MCF 10A (cell line): ENCODE data around the gene GTSE1. TPM values are rescaled to one million over a fixed set of nuclear protein-coding genes. Genes with fewer than 3 reads are reported as not detected.
A peak's percentile ranks its signal among the peaks of the same experiment; 100 is the strongest.

Source experiments
- BruUV-seq: library from RNA; stranded (reverse); fragments of 400-500 nt; replicated peaks from 2 replicates; lab custom pipeline; 2021; lab: Mats Ljungman, UMichigan
- CTCF ChIA-PET: fragments of 300-600 bp; sonication (Branson Sonifier 250); formaldehyde crosslinking; extraction: SDS; loops from one replicate; lab custom pipeline; 2021; ENCODE audit warnings: antibody characterized with exemption, inconsistent platforms; lab: Yijun Ruan, JAX
- POLR2A ChIA-PET: fragments of 300-600, 350-650 bp; sonication (Branson Sonifier 250); formaldehyde crosslinking; extraction: SDS; loops from one replicate; lab custom pipeline; 2020; ENCODE audit warnings: antibody characterized with exemption, inconsistent platforms; lab: Yijun Ruan, JAX
- DNase-seq: peaks from one replicate; pipeline ENCODE4 v3.0.0-alpha.2; 2018; ENCODE audit not compliant: unreplicated experiment
- H3K27ac Mint-ChIP-seq: one replicate; pipeline ENCODE4 v1.8.0; 2022; ENCODE audit warnings: mild to moderate bottlenecking, low read depth, mixed read lengths; ENCODE audit not compliant: unreplicated experiment
- H3K27me3 Mint-ChIP-seq: one replicate; pipeline ENCODE4 v1.8.0; 2022; ENCODE audit warnings: mixed read lengths; ENCODE audit not compliant: insufficient read depth, unreplicated experiment
- H3K36me3 Mint-ChIP-seq: one replicate; pipeline ENCODE4 v1.8.0; 2022; ENCODE audit warnings: mild to moderate bottlenecking, moderate library complexity, mixed read lengths; ENCODE audit not compliant: insufficient read depth, unreplicated experiment
- H3K4me1 Mint-ChIP-seq: one replicate; pipeline ENCODE4 v1.8.0; 2022; ENCODE audit warnings: mixed read lengths; ENCODE audit not compliant: insufficient read depth, unreplicated experiment
- H3K4me3 Mint-ChIP-seq: one replicate; pipeline ENCODE4 v1.8.0; 2022; ENCODE audit warnings: mild to moderate bottlenecking, moderate library complexity, mixed read lengths; ENCODE audit not compliant: unreplicated experiment
- H3K9me3 Mint-ChIP-seq: one replicate; pipeline ENCODE4 v1.8.0; 2022; ENCODE audit warnings: mixed read lengths; ENCODE audit not compliant: unreplicated experiment
- CTCF ChIP-seq: fragments of 200-600 bp; IDR thresholded peaks from one replicate; pipeline ENCODE4 v1.8.0; 2022; ENCODE audit warnings: antibody characterized with exemption, mild to moderate bottlenecking; ENCODE audit not compliant: unreplicated experiment
- intact Hi-C: fragments of 100-400 bp; cut with micrococcal nuclease; formaldehyde crosslinking; loops from 2 replicates; pipeline ENCODE4 v1.14.1; 2022
- total RNA-seq: library from RNA; stranded (reverse); gene quantifications from 2 replicates; pipeline ENCODE4 v1.2.3, GENCODE V29; 2022

Gene GTSE1
- total RNA-seq, 1 experiment from 2014 or later: 19.9 TPM

- ChIA-PET CTCF (interaction anchor here (0.7 to 1.4 kb wide), 4 partner anchors 11 to 701 kb away, joined by 3 to 4 read pairs (median 4); no protein-coding TSS in a partner anchor), POLR2A (interaction anchor here (0.9 to 2.8 kb wide), 11 partner anchors 8 to 245 kb away, joined by 3 to 29 read pairs (median 4); partner anchors contain the start of genes GTSE1 and TTC38)
- no peaks in the 10 kb centered on the region for H3K9me3 Mint-ChIP-seq
- TF ChIP-seq CTCF: no peak
- H3K27ac Mint-ChIP-seq: peak overlapping the region; percentile 19
- BruUV-seq: no TSS peak
- peaks cover 5% of the 10 kb centered on the region for H3K4me1 Mint-ChIP-seq
- DNase-seq: no peak
- peak overlapping the region; percentile 81 for H3K4me3 Mint-ChIP-seq
- no peaks in the 10 kb centered on the region for H3K36me3 Mint-ChIP-seq
- intact Hi-C loops: no loop called here
- no peaks in the 10 kb centered on the region for H3K27me3 Mint-ChIP-seq
Measured at GRCh38 chr22:46250783-46251125, 45.9 kb upstream of the GTSE1 start.

GRCh38 chr22:46251266-46251665, 45.4 kb upstream of the GTSE1 start:
- no peak for DNase-seq
- peak overlapping the region; percentile 81 for H3K4me3 Mint-ChIP-seq
- ChIA-PET CTCF (interaction anchor here (1.4 kb wide), 1 partner anchor 10 kb away, joined by 4 read pairs; no protein-coding TSS in a partner anchor), POLR2A (interaction anchor here (1.2 to 2.8 kb wide), 4 partner anchors 9 to 29 kb away, joined by 3 to 29 read pairs (median 4); partner anchors contain the start of gene TTC38)
- H3K27ac Mint-ChIP-seq: no peak overlapping the region
- no peak for TF ChIP-seq CTCF
- H3K27me3 Mint-ChIP-seq: peaks cover 2% of the 10 kb centered on the region
- intact Hi-C loops: no loop called here
- no TSS peak for BruUV-seq
- H3K4me1 Mint-ChIP-seq: peaks cover 5% of the 10 kb centered on the region
- no peaks in the 10 kb centered on the region for H3K9me3 Mint-ChIP-seq
- no peaks in the 10 kb centered on the region for H3K36me3 Mint-ChIP-seq

GRCh38 chr22:46251816-46252380, 44.8 kb upstream of the GTSE1 start:
- DNase-seq: no peak
- no peak for TF ChIP-seq CTCF
- Mint-ChIP-seq H3K27me3 (peaks cover 8% of the 10 kb centered on the region), H3K9me3 (no peaks in the 10 kb centered on the region), H3K4me1 (peaks cover 5% of the 10 kb centered on the region), H3K4me3 (peak overlapping the region; percentile 81), H3K27ac (no peak overlapping the region), H3K36me3 (no peaks in the 10 kb centered on the region)
- POLR2A ChIA-PET: interaction anchor here (0.7 to 1.8 kb wide), 2 partner anchors 15 to 115 kb away, joined by 3 to 6 read pairs; no protein-coding TSS in a partner anchor
- intact Hi-C loops: no loop called here
- BruUV-seq: TSS peak; percentile 35
- CTCF ChIA-PET: interaction anchor here (0.6 to 1.4 kb wide), 2 partner anchors 10 to 22 kb away, joined by 4 read pairs; no protein-coding TSS in a partner anchor

- Mint-ChIP-seq H3K4me3 (no peak overlapping the region), H3K27ac (no peak overlapping the region), H3K27me3 (peaks cover 45% of the 10 kb centered on the region), H3K36me3 (no peaks in the 10 kb centered on the region), H3K9me3 (no peaks in the 10 kb centered on the region), H3K4me1 (peaks cover 5% of the 10 kb centered on the region)
- no TSS peak for BruUV-seq
- ChIA-PET POLR2A (interaction anchor here (0.6 to 1.7 kb wide), 3 partner anchors 11 to 386 kb away, joined by 3 to 5 read pairs (median 3); partner anchors contain the start of gene TTC38), CTCF (no interaction called here)
- TF ChIP-seq CTCF: no peak
- DNase-seq: no peak
- intact Hi-C loops: no loop called here
Measured at GRCh38 chr22:46256358-46256958, 40.2 kb upstream of the GTSE1 start.
